ENCODE measurements around the gene DTNBP1.

The DTNBP1 gene

DNA sequence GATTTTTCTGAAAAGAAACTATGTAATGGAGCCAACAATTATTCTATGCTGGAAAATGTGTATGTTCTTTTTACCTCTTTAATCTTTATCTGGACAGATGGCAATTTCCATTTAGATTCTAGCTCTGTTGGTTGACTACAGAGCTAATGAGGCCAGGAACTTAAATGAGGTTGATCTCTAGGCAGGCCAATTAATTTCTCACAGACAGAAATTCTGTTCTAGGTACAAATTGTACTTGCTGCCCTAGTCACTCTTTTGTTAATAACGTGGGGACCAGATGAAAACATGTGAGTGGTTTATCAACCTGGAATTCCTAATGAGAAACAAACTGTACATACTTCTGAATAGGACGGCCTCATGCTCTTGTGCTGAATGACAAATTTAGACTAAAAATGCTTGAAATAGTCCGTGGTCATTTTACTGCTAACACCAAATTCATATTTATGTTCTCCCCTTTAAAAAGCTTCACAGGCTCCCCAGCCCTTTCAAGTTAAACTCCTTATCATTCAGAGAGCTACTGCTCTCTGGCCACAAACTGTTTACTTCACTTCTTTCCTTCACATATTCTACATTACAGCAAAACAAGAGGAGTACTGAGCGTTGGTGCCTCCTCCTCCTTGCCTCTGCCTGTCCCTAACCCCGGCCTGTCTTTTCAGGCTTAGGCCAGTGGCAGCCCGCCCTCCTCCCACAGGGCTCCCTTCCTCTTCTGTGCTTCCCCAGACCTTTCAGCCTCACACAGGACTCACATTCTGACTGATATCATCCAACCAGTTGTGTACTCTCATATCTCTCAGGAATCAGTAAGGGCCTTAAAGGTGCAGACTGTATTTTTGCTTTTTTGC lies 41.4 kb downstream of the DTNBP1 start:
- H3K36me3 ChIP-seq (ENCODE audit: insufficient read depth, low read depth, low read length): no peaks in the 10 kb centered on the region; the same call in 1 of the 2 replicates
- H3K9ac ChIP-seq (ENCODE audit: low read depth, low read length): no peak overlapping the region
- H3K27ac ChIP-seq (ENCODE audit: low read length): no peak overlapping the region
- no peaks in the 10 kb centered on the region for H3K9me3 ChIP-seq (ENCODE audit: insufficient read depth, low read depth, low read length)
- H3K27me3 ChIP-seq (ENCODE audit: insufficient read depth, low read length): no peaks in the 10 kb centered on the region
- H3K4me3 ChIP-seq (ENCODE audit: low read length): no peak overlapping the region
- H3K4me1 ChIP-seq (ENCODE audit: insufficient read depth, low read length): peaks cover 6% of the 10 kb centered on the region

- H3K9ac ChIP-seq (ENCODE audit: low read depth, low read length): no peak overlapping the region
- H3K27me3 ChIP-seq (ENCODE audit: insufficient read depth, low read length): no peaks in the 10 kb centered on the region
- peaks cover 12% of the 10 kb centered on the region for H3K4me1 ChIP-seq (ENCODE audit: insufficient read depth, low read length)
- no peaks in the 10 kb centered on the region for H3K36me3 ChIP-seq (ENCODE audit: insufficient read depth, low read depth, low read length)
- no peak overlapping the region for H3K27ac ChIP-seq (ENCODE audit: low read length)
- H3K4me3 ChIP-seq (ENCODE audit: low read length): no peak overlapping the region
- no peaks in the 10 kb centered on the region for H3K9me3 ChIP-seq (ENCODE audit: insufficient read depth, low read depth, low read length)
These were observed 42.2 kb downstream of the DTNBP1 start for GRCh38 chr6:15620611-15621010.

DNA sequence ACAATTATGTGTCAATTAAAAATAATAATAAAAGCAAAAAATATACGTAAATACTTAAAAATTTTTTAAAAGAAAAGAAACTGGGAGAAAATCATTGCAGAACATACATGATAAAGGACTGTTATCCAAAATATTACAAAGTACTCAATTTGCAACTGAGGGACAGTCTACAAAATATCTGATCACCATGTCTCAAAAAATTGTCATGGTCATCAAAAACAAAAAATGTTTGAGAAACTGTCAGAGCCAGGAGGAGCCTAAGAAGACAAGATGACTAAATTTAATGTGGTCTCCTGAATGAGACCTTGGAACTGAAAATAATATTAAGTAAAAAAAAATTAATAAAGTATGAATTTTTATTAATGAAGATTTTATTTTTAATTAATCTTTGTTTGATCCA lies 43.5 kb downstream of the DTNBP1 start:
- no peak overlapping the region for H3K27ac ChIP-seq (ENCODE audit: low read length)
- peaks cover 5% of the 10 kb centered on the region; the same call in 1 of the 2 replicates for H3K36me3 ChIP-seq (ENCODE audit: insufficient read depth, low read depth, low read length)
- H3K4me1 ChIP-seq (ENCODE audit: insufficient read depth, low read length): peaks cover 15% of the 10 kb centered on the region
- no peak overlapping the region for H3K4me3 ChIP-seq (ENCODE audit: low read length)
- no peak overlapping the region for H3K9ac ChIP-seq (ENCODE audit: low read depth, low read length)
- no peaks in the 10 kb centered on the region for H3K27me3 ChIP-seq (ENCODE audit: insufficient read depth, low read length)
- H3K9me3 ChIP-seq (ENCODE audit: insufficient read depth, low read depth, low read length): no peaks in the 10 kb centered on the region

GRCh38 chr6:15618685-15619084 lies 44.1 kb downstream of the DTNBP1 start:
- H3K27me3 ChIP-seq (ENCODE audit: insufficient read depth, low read length): no peaks in the 10 kb centered on the region
- H3K9ac ChIP-seq (ENCODE audit: low read depth, low read length): no peak overlapping the region
- no peak overlapping the region for H3K27ac ChIP-seq (ENCODE audit: low read length)
- peaks cover 15% of the 10 kb centered on the region for H3K4me1 ChIP-seq (ENCODE audit: insufficient read depth, low read length)
- no peaks in the 10 kb centered on the region for H3K9me3 ChIP-seq (ENCODE audit: insufficient read depth, low read depth, low read length)
- peaks cover 5% of the 10 kb centered on the region; the same call in 1 of the 2 replicates for H3K36me3 ChIP-seq (ENCODE audit: insufficient read depth, low read depth, low read length)
- H3K4me3 ChIP-seq (ENCODE audit: low read length): no peak overlapping the region

DNA sequence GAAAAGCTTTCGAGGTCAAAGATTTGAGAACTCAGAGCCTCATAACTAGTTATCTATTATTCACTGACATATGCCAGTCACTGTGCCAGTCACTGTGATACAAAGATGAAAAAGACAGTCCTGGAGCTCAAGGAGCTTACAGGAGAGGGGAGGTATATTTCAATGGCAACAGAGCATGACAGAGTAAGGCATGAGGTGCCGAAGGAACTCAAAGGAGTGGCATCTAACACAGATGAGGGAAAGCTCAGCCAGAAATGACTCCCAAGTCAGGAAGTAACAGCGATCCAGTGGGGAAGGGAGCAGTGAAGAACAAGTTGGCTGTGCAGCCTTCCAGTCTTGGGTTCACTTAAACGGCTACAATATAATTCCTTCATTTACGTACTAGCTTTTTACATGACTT lies 46.6 kb downstream of the DTNBP1 start:
- Histone ChIP-seq H3K4me3 (ENCODE audit: low read length) (no peak overlapping the region), H3K9me3 (ENCODE audit: insufficient read depth, low read depth, low read length) (peaks cover 4% of the 10 kb centered on the region; the same call in 1 of the 2 replicates), H3K27ac (ENCODE audit: low read length) (no peak overlapping the region), H3K36me3 (ENCODE audit: insufficient read depth, low read depth, low read length) (peaks cover 14% of the 10 kb centered on the region), H3K9ac (ENCODE audit: low read depth, low read length) (peak overlapping the region; percentile 16; the same call in 1 of the 2 replicates), H3K27me3 (ENCODE audit: insufficient read depth, low read length) (no peaks in the 10 kb centered on the region), H3K4me1 (ENCODE audit: insufficient read depth, low read length) (peaks cover 10% of the 10 kb centered on the region)

GRCh38 chr6:15615802-15616201 lies 47.0 kb downstream of the DTNBP1 start:
- Histone ChIP-seq H3K36me3 (ENCODE audit: insufficient read depth, low read depth, low read length) (peaks cover 17% of the 10 kb centered on the region), H3K4me1 (ENCODE audit: insufficient read depth, low read length) (peaks cover 9% of the 10 kb centered on the region; the same call in 1 of the 2 replicates), H3K9me3 (ENCODE audit: insufficient read depth, low read depth, low read length) (peaks cover 5% of the 10 kb centered on the region; the same call in 1 of the 2 replicates), H3K9ac (ENCODE audit: low read depth, low read length) (peak overlapping the region; percentile 16; the same call in 1 of the 2 replicates), H3K27me3 (ENCODE audit: insufficient read depth, low read length) (no peaks in the 10 kb centered on the region), H3K27ac (ENCODE audit: low read length) (no peak overlapping the region), H3K4me3 (ENCODE audit: low read length) (no peak overlapping the region)

DNA sequence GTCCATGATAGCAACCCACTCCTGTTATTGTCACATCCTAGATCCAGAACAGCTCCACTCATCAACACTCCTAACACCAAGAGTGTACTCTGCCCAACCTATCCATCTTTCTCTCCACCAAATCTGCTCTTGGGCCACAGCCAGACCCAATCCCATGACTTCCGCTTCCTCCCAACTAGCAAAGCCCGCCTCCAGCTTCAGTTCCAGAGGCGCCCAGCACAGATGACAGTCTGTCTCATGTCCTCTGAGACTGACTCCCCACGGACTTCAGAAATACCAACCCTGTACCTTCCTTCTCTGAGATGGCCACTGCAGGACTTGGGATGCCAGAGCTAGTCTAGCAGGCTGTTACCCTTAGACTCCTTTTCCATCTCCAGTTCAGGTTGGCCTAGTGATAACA lies 48.6 kb downstream of the DTNBP1 start:
- Histone ChIP-seq H3K27ac (ENCODE audit: low read length) (no peak overlapping the region), H3K4me3 (ENCODE audit: low read length) (no peak overlapping the region), H3K27me3 (ENCODE audit: insufficient read depth, low read length) (no peaks in the 10 kb centered on the region), H3K36me3 (ENCODE audit: insufficient read depth, low read depth, low read length) (peaks cover 21% of the 10 kb centered on the region), H3K4me1 (ENCODE audit: insufficient read depth, low read length) (peaks cover 9% of the 10 kb centered on the region; the same call in 1 of the 2 replicates), H3K9me3 (ENCODE audit: insufficient read depth, low read depth, low read length) (peaks cover 5% of the 10 kb centered on the region; the same call in 1 of the 2 replicates), H3K9ac (ENCODE audit: low read depth, low read length) (no peak overlapping the region)

DNA sequence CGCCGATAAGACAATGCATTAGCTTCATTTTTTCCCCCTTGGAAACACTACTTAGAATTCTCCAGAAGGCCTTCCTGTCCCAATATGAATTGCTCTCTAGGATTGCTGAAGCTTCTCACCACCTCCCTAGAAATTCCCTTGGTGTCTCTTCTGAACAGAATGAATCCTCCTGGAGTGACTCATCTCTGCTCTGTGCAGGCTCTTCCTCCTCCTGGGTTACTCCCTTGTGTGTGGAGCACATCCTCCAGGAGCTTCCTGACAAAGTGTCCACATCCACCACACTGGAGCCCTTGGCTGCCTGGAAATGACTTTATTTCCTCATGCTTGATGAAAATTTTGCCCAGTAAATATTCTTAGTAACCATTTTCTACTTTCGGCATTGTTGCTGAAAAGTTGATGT lies 54.4 kb downstream of the DTNBP1 start:
- peaks cover 17% of the 10 kb centered on the region for H3K36me3 ChIP-seq (ENCODE audit: insufficient read depth, low read depth, low read length)
- H3K4me1 ChIP-seq (ENCODE audit: insufficient read depth, low read length): no peaks in the 10 kb centered on the region
- no peak overlapping the region for H3K27ac ChIP-seq (ENCODE audit: low read length)

GRCh38 chr6:15607603-15608002 lies 55.2 kb downstream of the DTNBP1 start:
- Histone ChIP-seq H3K4me1 (ENCODE audit: insufficient read depth, low read length) (peaks cover 4% of the 10 kb centered on the region; the same call in 1 of the 2 replicates), H3K36me3 (ENCODE audit: insufficient read depth, low read depth, low read length) (peaks cover 17% of the 10 kb centered on the region), H3K27ac (ENCODE audit: low read length) (no peak overlapping the region), H3K9me3 (ENCODE audit: insufficient read depth, low read depth, low read length) (peaks cover 5% of the 10 kb centered on the region; the same call in 1 of the 2 replicates), H3K9ac (ENCODE audit: low read depth, low read length) (no peak overlapping the region), H3K4me3 (ENCODE audit: low read length) (no peak overlapping the region), H3K27me3 (ENCODE audit: insufficient read depth, low read length) (no peaks in the 10 kb centered on the region)

More for the DNA sequence above, 54.4 kb downstream of the DTNBP1 start:
- Histone ChIP-seq H3K9ac (ENCODE audit: low read depth, low read length) (no peak overlapping the region), H3K27me3 (ENCODE audit: insufficient read depth, low read length) (no peaks in the 10 kb centered on the region), H3K4me3 (ENCODE audit: low read length) (no peak overlapping the region), H3K9me3 (ENCODE audit: insufficient read depth, low read depth, low read length) (peaks cover 5% of the 10 kb centered on the region; the same call in 1 of the 2 replicates)

GRCh38 chr6:15606347-15606746 lies 56.5 kb downstream of the DTNBP1 start:
- Histone ChIP-seq H3K9me3 (ENCODE audit: insufficient read depth, low read depth, low read length) (peaks cover 3% of the 10 kb centered on the region; the same call in 1 of the 2 replicates), H3K36me3 (ENCODE audit: insufficient read depth, low read depth, low read length) (peaks cover 8% of the 10 kb centered on the region), H3K4me1 (ENCODE audit: insufficient read depth, low read length) (peaks cover 6% of the 10 kb centered on the region; the same call in 1 of the 2 replicates), H3K27ac (ENCODE audit: low read length) (no peak overlapping the region), H3K9ac (ENCODE audit: low read depth, low read length) (no peak overlapping the region), H3K27me3 (ENCODE audit: insufficient read depth, low read length) (no peaks in the 10 kb centered on the region), H3K4me3 (ENCODE audit: low read length) (no peak overlapping the region)

DNA sequence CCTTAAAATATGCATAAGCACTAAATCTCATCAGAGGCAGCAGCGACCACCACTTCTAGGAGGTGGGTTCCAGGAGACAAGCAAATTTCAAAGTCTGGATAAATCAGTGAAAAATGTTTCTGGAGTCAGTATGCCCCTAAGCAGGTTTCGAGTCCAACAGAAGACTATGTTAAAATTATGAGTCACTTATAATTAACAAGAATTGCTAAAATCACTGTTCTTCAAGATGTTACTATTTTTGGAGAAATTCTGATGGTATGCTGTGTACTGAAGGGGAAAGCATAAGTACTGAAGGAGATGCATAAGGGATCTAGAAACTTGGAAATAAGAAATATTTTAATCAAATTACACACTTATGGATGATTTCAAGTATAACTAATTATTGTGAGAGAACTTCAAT lies 58.0 kb downstream of the DTNBP1 start:
- Histone ChIP-seq H3K36me3 (ENCODE audit: insufficient read depth, low read depth, low read length) (no peaks in the 10 kb centered on the region), H3K4me1 (ENCODE audit: insufficient read depth, low read length) (peaks cover 6% of the 10 kb centered on the region; the same call in 1 of the 2 replicates), H3K27ac (ENCODE audit: low read length) (no peak overlapping the region), H3K4me3 (ENCODE audit: low read length) (no peak overlapping the region), H3K27me3 (ENCODE audit: insufficient read depth, low read length) (no peaks in the 10 kb centered on the region), H3K9ac (ENCODE audit: low read depth, low read length) (no peak overlapping the region), H3K9me3 (ENCODE audit: insufficient read depth, low read depth, low read length) (no peaks in the 10 kb centered on the region)

DNA sequence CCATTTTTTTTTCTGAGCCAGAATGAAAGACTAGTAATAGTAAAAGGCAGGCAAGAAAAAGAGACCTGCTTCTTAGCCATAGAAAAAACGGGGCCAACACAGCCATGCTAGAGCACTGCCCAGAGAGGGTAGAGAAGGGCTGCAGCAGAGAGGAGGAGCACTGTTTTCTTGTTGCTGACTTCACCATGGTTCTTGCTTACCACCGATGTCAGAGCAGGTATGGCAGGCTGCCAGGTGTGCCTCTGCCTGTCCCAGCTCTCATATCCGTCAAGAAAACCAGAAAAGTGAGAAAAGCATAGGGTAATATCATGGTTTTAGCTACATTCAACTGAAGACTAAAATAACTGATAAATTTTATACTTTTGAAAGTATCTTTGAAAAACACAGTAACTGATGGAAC lies 60.7 kb downstream of the DTNBP1 start:
- no peak overlapping the region for H3K9ac ChIP-seq (ENCODE audit: low read depth, low read length)
- H3K36me3 ChIP-seq (ENCODE audit: insufficient read depth, low read depth, low read length): no peaks in the 10 kb centered on the region
- H3K27ac ChIP-seq (ENCODE audit: low read length): no peak overlapping the region
- no peaks in the 10 kb centered on the region for H3K27me3 ChIP-seq (ENCODE audit: insufficient read depth, low read length)
- peaks cover 6% of the 10 kb centered on the region; the same call in 1 of the 2 replicates for H3K4me1 ChIP-seq (ENCODE audit: insufficient read depth, low read length)
- H3K4me3 ChIP-seq (ENCODE audit: low read length): no peak overlapping the region
- no peaks in the 10 kb centered on the region for H3K9me3 ChIP-seq (ENCODE audit: insufficient read depth, low read depth, low read length)

Measured in iPS-20b (cell line).